B cell (primary cell): ENCODE measurements around the gene LCT.

Source experiments
- EZH2 ChIP-seq: IDR thresholded peaks from 2 replicates; pipeline ENCODE4 v1.6.1; 2012; ENCODE audit warnings: borderline replicate concordance, low read depth, mild to moderate bottlenecking, moderate library complexity, low read length; ENCODE audit not compliant: insufficient read depth, poor library complexity, severe bottlenecking
- TF ChIP-seq, protein P1 (sequence below): fragments of 200-600 bp; IDR thresholded peaks from one replicate; pipeline ENCODE4 v1.8.0; 2022; ENCODE audit warnings: antibody characterized with exemption, mild to moderate bottlenecking

DNA sequence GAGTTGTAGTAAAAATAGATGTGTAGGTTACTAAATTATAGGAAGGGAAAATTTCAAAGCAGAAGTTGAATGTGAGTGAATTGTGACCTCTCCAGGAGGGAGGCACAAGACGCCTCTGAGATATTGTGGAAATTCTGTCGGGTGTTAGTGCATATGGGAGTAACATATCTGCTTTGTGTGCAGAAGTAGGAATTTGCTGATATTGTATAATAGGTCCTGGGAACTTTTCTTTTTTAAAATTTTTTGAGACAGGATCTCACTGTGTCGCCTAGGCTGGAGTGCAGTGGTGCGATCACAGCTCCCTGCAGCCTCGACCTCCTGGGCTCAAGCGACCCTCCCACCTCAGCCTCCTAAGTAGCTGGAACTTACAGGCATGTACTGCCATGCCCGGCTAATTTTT is 60.6 kb downstream of the LCT start:
- TF ChIP-seq, protein P1, sequence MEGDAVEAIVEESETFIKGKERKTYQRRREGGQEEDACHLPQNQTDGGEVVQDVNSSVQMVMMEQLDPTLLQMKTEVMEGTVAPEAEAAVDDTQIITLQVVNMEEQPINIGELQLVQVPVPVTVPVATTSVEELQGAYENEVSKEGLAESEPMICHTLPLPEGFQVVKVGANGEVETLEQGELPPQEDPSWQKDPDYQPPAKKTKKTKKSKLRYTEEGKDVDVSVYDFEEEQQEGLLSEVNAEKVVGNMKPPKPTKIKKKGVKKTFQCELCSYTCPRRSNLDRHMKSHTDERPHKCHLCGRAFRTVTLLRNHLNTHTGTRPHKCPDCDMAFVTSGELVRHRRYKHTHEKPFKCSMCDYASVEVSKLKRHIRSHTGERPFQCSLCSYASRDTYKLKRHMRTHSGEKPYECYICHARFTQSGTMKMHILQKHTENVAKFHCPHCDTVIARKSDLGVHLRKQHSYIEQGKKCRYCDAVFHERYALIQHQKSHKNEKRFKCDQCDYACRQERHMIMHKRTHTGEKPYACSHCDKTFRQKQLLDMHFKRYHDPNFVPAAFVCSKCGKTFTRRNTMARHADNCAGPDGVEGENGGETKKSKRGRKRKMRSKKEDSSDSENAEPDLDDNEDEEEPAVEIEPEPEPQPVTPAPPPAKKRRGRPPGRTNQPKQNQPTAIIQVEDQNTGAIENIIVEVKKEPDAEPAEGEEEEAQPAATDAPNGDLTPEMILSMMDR = no peak
- TF ChIP-seq EZH2 = no peak
